H4 (cell line): ENCODE data around the gene ZNF28. TPM values are rescaled to one million over a fixed set of nuclear protein-coding genes. Genes with fewer than 3 reads are reported as not detected.
"Not testable (repeated sequence)": the region's sequence is repeated elsewhere in the genome, so short reads cannot be mapped to it uniquely, and the experiment has no call there.

Experiments
- DNase-seq: peaks from one replicate; pipeline ENCODE4 v3.0.0-alpha.2; 2015; ENCODE audit warnings: low spot score
- total RNA-seq: library from RNA; depleted of rRNA; stranded (reverse); fragments of >200 nt; shearing (Covaris generic); gene quantifications from 2 replicates; pipeline ENCODE4 v1.2.3, GENCODE V29; 2014; rRNA removed

Gene ZNF28
- total RNA-seq, 1 experiment from 2014 or later, result 18.4 TPM

GRCh38 chr19:52778811-52779210 is 42.6 kb downstream of the ZNF28 start:
- no peak for DNase-seq

GRCh38 chr19:52756447-52756846 is 65.0 kb downstream of the ZNF28 start:
- DNase-seq, result not testable (repeated sequence)

- DNase-seq, result no peak
Observed at GRCh38 chr19:52749780-52750179, 71.7 kb downstream of the ZNF28 start.

GRCh38 chr19:52748336-52748950 is 73.0 kb downstream of the ZNF28 start:
- DNase-seq, result no peak

Other genes with a start within 250 kb of the ZNF28 start
- 23.7 and 35.7 TPM in 2 replicates for gene ZNF83, start 183.3 kb downstream of the ZNF28 start, total RNA-seq
- 5.6 and 7.5 TPM in 2 replicates for gene ZNF611, start 86.6 kb downstream of the ZNF28 start, total RNA-seq
- 4.4 and 5.8 TPM in 2 replicates for gene ZNF600, start 34.8 kb downstream of the ZNF28 start, total RNA-seq
- 9.4 and 12.7 TPM in 2 replicates for gene ZNF468, start 36.0 kb upstream of the ZNF28 start, total RNA-seq
- 5.0 and 6.8 TPM in 2 replicates for gene ZNF320, start 76.0 kb upstream of the ZNF28 start, total RNA-seq
- gene ZNF888, start 101.8 kb upstream of the ZNF28 start, total RNA-seq, result 7.3 and 7.6 TPM in 2 replicates
- gene ZNF816, start 141.2 kb upstream of the ZNF28 start, total RNA-seq, result 15.5 and 17.1 TPM in 2 replicates
- not detected in 2 replicates for gene ERVV-1, start 192.3 kb upstream of the ZNF28 start, total RNA-seq
- not detected in 2 replicates for gene ERVV-2, start 223.1 kb upstream of the ZNF28 start, total RNA-seq